Endothelial cell of umbilical vein (primary cell): ENCODE data around the gene MRPL14. TPM values are rescaled to one million over a fixed set of nuclear protein-coding genes. Genes with fewer than 3 reads are reported as not detected.
A peak's percentile ranks its signal among the peaks of the same experiment; 100 is the strongest.

Experiments
- BruUV-seq: library from RNA; stranded (reverse); fragments of 400-500 nt; replicated peaks from 2 replicates; lab custom pipeline; 2021; lab: Mats Ljungman, UMichigan
- CTCF ChIA-PET: fragments of 300-600, 350-600 bp; sonication (Branson Sonifier 250); formaldehyde crosslinking; loops from one replicate; lab custom pipeline; 2021; ENCODE audit warnings: antibody characterized with exemption, inconsistent platforms; lab: Charles Lee
- POLR2A ChIA-PET: fragments of 300-600, 350-600 bp; sonication (Branson Sonifier 250); formaldehyde crosslinking; loops from one replicate; lab custom pipeline; 2021; ENCODE audit warnings: antibody characterized with exemption, inconsistent platforms; lab: Charles Lee
- DNase-seq: peaks from one replicate; pipeline ENCODE4 v3.0.0-alpha.2; 2011; ENCODE audit warnings: low read depth, low spot score
- FAIRE-seq: peaks from 2 replicates; lab custom pipeline; 2011; peaks lifted over from hg19 to GRCh38; lab: Jason Lieb, UNC
- H2AFZ ChIP-seq: 2 replicates; pipeline ENCODE4 v1.6.0; 2012; ENCODE audit warnings: low read depth, low read length, control low read depth, inconsistent platforms
- H3K27ac ChIP-seq: 2 replicates; pipeline ENCODE4 v1.5.1; 2011; ENCODE audit warnings: low read depth, mild to moderate bottlenecking, control low read depth, low read length, moderate library complexity; ENCODE audit not compliant: insufficient read depth
- H3K27me3 ChIP-seq, 2 experiments: 2 replicates each; pipeline versions ENCODE4 v1.6.0 to v1.6.1; 2011; ENCODE audit warnings: low read length in 2 of 2, mixed read lengths in 1 of 2; ENCODE audit not compliant: control insufficient read depth in 2 of 2, insufficient read depth in 2 of 2
- H3K36me3 ChIP-seq, 2 experiments: 2 replicates in 1 of 2; 3 replicates in 1 of 2; pipeline ENCODE4 v1.5.1; 2011; ENCODE audit warnings: low read length in 2 of 2, mild to moderate bottlenecking in 1 of 2, moderate library complexity in 1 of 2; ENCODE audit not compliant: control insufficient read depth in 2 of 2, insufficient read depth in 2 of 2; ENCODE audit errors: extremely low read depth in 1 of 2
- H3K4me1 ChIP-seq: 3 replicates; pipeline ENCODE4 v1.5.1; 2011; ENCODE audit warnings: mild to moderate bottlenecking, low read length; ENCODE audit not compliant: control insufficient read depth, insufficient read depth; ENCODE audit errors: extremely low read depth
- H3K4me2 ChIP-seq: 2 replicates; pipeline ENCODE4 v1.6.1; 2011; ENCODE audit warnings: low read length, control low read depth, mixed read lengths; ENCODE audit not compliant: insufficient read depth
- H3K4me3 ChIP-seq, 3 experiments: fragments of 200-600 bp in 1 of 3; sonication (generic), shearing (Covaris generic) in 1 of 3; replicated peaks in 1 of 3; 2 replicates each; pipeline ENCODE4 v1.5.1; 2011 to 2016; ENCODE audit warnings: control low read depth in 3 of 3, low read length in 3 of 3, mild to moderate bottlenecking in 2 of 3, inconsistent platforms in 1 of 3, low read depth in 1 of 3, moderate library complexity in 1 of 3; ENCODE audit not compliant: insufficient read depth in 1 of 3
- H3K79me2 ChIP-seq: 2 replicates; pipeline ENCODE4 v1.6.0; 2012; ENCODE audit warnings: low read length, inconsistent platforms; ENCODE audit not compliant: control insufficient read depth, insufficient read depth
- H3K9ac ChIP-seq: replicated peaks from 2 replicates; pipeline ENCODE3; 2011; ENCODE audit warnings: low read length, control low read depth; ENCODE audit not compliant: insufficient read depth; ENCODE audit errors: extremely low read depth
- H3K9me1 ChIP-seq: replicated peaks from 3 replicates; pipeline ENCODE4 v1.6.0; 2011; ENCODE audit warnings: mild to moderate bottlenecking, low read length; ENCODE audit not compliant: control insufficient read depth, insufficient read depth; ENCODE audit errors: extremely low read depth
- H3K9me3 ChIP-seq: replicated peaks from 2 replicates; pipeline ENCODE4 v1.5.1; 2012; ENCODE audit warnings: low read length, inconsistent platforms; ENCODE audit not compliant: control insufficient read depth, insufficient read depth
- H4K20me1 ChIP-seq: replicated peaks from 2 replicates; pipeline ENCODE3; 2011; ENCODE audit warnings: mild to moderate bottlenecking, low read length; ENCODE audit not compliant: control insufficient read depth, insufficient read depth; ENCODE audit errors: extremely low read depth
- EZH2 ChIP-seq: IDR thresholded peaks from 2 replicates; pipeline ENCODE4 v1.6.1; 2012; ENCODE audit warnings: borderline replicate concordance, low read depth, mild to moderate bottlenecking, moderate library complexity, low read length, inconsistent platforms; ENCODE audit not compliant: severe bottlenecking
- JUN ChIP-seq: IDR thresholded peaks from 2 replicates; pipeline ENCODE4 v1.6.1; 2011; ENCODE audit warnings: borderline replicate concordance, low read depth; ENCODE audit not compliant: insufficient read length, insufficient read depth
- POLR2A ChIP-seq: IDR thresholded peaks from 2 replicates; pipeline ENCODE4 v1.6.1; 2012; ENCODE audit warnings: low read depth, mild to moderate bottlenecking, control low read depth, low read length
- POLR2AphosphoS5 ChIP-seq: IDR thresholded peaks from 2 replicates; pipeline ENCODE4 v1.6.1; 2012; ENCODE audit warnings: low read depth, mild to moderate bottlenecking, control low read depth, low read length, moderate library complexity; ENCODE audit not compliant: insufficient read depth
- dilution Hi-C: fragments of 300-500 bp; cut with MboI; formaldehyde crosslinking; loops from one replicate; pipeline ENCODE4 v1.15.0; 2019; ENCODE audit warnings: low sequenced_read_pairs; ENCODE audit not compliant: extremely low pct_ligation_motif_present
- intact Hi-C: fragments of 100-400 bp; cut with micrococcal nuclease; formaldehyde crosslinking; loops from one replicate; pipeline ENCODE4 v1.10.0; 2022
- polyA plus RNA-seq, 4 experiments: library from polyadenylated mRNA; depleted of rRNA in 3 of 4; stranded (reverse) in 3 of 4; unstranded in 1 of 4; fragments of >200 nt; gene quantifications; 2 replicates each; pipeline versions ENCODE4 v1.2.1 to v1.2.3, GENCODE V29; 2011 to 2012; ENCODE audit warnings: missing spikeins in 1 of 4
- total RNA-seq: library from RNA; stranded (reverse); gene quantifications from 2 replicates; pipeline ENCODE4 v1.2.3, GENCODE V29; 2021
- TF ChIP-seq, protein P1 (sequence below), 2 donors: IDR thresholded peaks; 1 replicate in 1 of 2; 2 replicates in 1 of 2; pipeline ENCODE4 v1.5.1; 2011; ENCODE audit warnings: low read length in 2 of 2, mild to moderate bottlenecking in 2 of 2, moderate library complexity in 2 of 2, control low read depth in 1 of 2, inconsistent platforms in 1 of 2, low read depth in 1 of 2; ENCODE audit not compliant: insufficient read depth in 1 of 2; ENCODE audit errors: extremely low read depth in 1 of 2

Gene MRPL14
- total and polyA plus RNA-seq, 2 donors (not counting 3 experiments of a cell fraction or from before 2014, with no cell fraction given) = 68.1 to 103 TPM

DNA sequence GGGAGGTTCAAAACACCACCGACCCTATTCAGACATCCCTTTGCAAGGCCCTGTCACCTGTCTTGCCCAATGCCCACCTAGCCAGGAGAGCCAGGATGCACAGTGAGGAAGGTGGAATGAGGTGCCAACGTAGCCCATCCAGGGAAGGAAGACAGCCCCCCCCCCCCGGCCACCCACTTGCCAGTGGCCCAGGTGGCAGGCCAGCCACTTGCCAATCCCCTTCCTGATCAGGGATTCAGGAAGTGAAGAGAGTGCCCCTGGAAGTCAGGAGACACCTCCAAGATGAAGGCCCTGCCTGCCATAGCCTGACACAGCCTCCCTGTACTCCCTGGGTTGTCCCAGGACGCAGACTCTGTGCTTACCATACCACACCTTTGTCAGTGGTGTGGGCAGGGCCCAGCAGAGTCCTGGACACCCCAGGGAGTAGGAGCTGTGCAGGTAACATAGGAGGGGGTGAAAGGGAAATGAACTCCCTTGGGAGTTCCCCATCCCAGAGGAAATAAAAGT lies 54.7 kb downstream of the MRPL14 start:
- Histone ChIP-seq H2AFZ (peak overlapping the region; percentile 78), H3K4me3 (no peak overlapping the region), H3K79me2 (no peaks in the 10 kb centered on the region), H3K9me3 (no peaks in the 10 kb centered on the region), H4K20me1 (no peaks in the 10 kb centered on the region), H3K27ac (peak overlapping the region; percentile 13), H3K9me1 (no peaks in the 10 kb centered on the region), H3K36me3 (no peaks in the 10 kb centered on the region), H3K4me1 (peaks cover 11% of the 10 kb centered on the region), H3K27me3 (no peaks in the 10 kb centered on the region), H3K9ac (peak overlapping the region; percentile 19), H3K4me2 (peak overlapping the region; percentile 44)
- FAIRE-seq (no peak), DNase-seq (no peak)
- no peak for TF ChIP-seq POLR2AphosphoS5
- TF ChIP-seq EZH2 = no peak
- no peak for TF ChIP-seq JUN
- no peak for TF ChIP-seq POLR2A
- TF ChIP-seq, protein P1, sequence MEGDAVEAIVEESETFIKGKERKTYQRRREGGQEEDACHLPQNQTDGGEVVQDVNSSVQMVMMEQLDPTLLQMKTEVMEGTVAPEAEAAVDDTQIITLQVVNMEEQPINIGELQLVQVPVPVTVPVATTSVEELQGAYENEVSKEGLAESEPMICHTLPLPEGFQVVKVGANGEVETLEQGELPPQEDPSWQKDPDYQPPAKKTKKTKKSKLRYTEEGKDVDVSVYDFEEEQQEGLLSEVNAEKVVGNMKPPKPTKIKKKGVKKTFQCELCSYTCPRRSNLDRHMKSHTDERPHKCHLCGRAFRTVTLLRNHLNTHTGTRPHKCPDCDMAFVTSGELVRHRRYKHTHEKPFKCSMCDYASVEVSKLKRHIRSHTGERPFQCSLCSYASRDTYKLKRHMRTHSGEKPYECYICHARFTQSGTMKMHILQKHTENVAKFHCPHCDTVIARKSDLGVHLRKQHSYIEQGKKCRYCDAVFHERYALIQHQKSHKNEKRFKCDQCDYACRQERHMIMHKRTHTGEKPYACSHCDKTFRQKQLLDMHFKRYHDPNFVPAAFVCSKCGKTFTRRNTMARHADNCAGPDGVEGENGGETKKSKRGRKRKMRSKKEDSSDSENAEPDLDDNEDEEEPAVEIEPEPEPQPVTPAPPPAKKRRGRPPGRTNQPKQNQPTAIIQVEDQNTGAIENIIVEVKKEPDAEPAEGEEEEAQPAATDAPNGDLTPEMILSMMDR (IDR thresholded peaks at IDR 0.05; ENCODE audit: extremely low read depth in 1 of 2, insufficient read depth in 1 of 2, low read depth in 1 of 2, low read length in 2 of 2) = no peak
- no TSS peak for BruUV-seq
- intact Hi-C loops = loop anchor here (10.0 kb wide), 1 partner anchor 118 kb away; no protein-coding TSS in a partner anchor
- CTCF ChIA-PET = interaction anchor here (1.0 to 5.2 kb wide), 10 partner anchors 9 to 312 kb away, joined by 3 to 91 read pairs (median 10); partner anchors contain the start of gene VEGFA
- POLR2A ChIA-PET = no interaction called here
- dilution Hi-C loops = no loop called here
